Measurements from ENCODE around the gene CHRDL2.

The CHRDL2 gene

DNA sequence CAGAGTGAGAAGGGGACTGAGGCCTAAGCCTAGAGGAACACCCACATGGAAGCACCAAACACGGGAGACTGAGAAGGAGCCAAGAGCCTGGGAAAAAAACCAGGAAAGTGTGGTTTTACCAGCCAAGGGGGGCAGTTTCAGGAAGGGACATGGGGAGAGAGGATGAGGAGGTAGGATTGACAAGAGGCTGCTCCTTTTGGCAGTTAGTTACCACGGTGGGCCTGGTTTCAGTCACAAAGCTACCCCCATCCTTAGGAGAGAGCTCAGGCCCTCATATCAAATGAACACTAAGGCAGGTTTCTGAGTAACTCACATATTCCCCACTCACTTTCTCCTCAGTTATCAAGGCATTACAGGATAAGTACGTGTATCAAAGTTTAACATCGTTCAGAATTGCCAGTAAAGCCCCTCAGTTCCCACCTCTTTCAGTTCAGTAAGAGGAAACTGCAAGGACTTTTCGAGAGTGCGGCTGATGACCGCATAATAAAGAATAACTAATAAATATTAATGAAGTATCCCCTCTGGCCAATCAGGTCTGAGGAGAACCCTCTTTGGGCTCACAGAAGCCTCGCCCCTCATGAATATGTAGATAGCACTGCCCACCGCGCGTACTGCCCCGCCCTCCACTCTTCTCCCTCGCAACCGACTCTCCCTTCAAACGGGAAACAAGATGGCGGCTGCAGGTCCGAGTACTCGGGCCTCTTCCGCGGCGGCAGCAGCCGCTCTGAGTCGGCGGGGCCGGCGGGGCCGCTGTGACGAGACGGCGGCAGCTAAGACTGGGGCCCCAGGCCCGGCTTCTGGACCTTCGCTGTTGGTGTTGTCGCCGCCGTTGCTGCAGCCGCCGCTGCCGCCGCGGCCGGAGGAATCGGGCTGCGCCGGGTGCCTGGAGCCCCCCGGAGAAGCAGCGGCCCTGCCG, 17.2 kb upstream of the CHRDL2 start, which contains the start of gene RNF169:
RNF169 (plus strand) TSS at position 639 of the 916 bp plus-strand sequence; CDS start at position 671, 32 bp downstream.
- peak; percentile 41 for DNase-seq

DNA sequence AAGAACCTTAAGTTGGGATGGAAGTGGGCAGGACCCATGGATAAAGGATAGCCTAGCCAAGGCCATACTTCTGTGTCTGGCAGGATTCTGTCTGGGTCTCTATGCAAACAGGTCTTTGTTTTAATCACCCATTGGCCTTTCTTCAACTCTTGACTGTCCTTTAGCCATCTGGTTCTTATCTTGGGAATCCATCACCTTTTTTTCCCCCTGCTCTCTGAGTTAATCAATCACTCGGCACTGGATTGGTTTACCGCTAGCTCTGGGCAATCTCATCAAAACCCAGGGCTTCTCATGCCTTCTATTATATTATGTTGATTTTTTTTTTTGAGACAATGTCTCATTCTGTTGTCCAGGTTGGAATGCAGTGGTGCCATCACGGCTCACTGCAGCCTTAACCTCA, 15.6 kb upstream of the CHRDL2 start:
- DNase-seq = no peak

DNA sequence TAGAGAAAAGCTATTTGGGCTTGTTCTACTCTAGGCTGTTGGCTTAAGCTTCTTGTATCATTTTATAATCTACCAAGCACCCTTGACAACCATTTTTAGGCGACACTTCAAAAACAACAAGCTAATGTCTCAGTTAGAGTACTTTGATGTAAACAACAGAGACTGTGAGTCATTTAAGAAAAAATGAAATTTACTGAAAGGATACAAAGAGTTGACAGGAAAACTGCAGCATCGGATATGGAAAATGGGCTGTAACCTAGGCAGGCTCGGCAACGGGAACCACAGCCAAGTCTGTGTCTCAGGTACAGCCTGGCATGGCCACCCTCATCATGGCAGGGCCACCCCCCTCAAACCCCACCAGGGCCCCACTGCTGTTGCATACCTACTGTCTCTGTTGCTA, 13.1 kb upstream of the CHRDL2 start:
- no peak for DNase-seq

DNA sequence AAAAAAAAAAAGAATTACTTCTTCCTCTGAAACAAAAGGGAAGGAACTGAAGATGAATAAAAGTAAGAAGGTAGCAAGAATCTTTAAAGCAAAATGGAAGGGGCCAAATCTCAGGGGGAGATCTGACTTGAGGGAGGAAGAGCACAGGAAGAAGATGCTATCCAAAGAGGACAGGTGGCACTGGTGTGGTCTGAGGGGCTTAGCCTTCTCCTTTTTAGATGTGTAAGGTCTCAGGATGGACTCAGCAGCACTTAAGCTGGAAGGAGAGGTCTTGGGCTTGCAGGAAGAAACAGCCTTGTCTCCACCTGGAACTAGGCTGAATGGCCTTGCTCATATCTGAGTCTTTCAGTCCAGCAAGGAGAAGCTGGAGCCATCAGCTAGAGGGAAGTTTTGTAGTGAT, 12.4 kb upstream of the CHRDL2 start:
- DNase-seq = no peak

DNA sequence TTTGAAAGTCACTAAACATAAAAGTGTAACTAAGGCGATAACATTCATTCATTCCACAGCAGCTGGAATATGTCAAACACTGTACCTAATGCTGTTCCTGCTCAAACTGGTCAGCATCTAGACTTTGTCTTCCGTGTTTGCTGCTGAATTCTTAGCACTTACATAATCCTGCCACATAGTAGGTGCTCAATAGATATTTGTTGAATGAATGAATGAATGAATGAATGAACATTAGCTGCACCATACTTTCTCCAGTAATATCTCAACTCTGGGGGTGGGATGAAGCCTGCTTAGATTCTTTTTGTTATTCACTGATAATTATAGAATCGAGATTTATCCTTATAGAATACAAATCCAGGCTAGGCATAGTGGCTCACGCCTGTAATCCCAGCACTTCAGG, 10.8 kb upstream of the CHRDL2 start:
- DNase-seq = no peak

DNA sequence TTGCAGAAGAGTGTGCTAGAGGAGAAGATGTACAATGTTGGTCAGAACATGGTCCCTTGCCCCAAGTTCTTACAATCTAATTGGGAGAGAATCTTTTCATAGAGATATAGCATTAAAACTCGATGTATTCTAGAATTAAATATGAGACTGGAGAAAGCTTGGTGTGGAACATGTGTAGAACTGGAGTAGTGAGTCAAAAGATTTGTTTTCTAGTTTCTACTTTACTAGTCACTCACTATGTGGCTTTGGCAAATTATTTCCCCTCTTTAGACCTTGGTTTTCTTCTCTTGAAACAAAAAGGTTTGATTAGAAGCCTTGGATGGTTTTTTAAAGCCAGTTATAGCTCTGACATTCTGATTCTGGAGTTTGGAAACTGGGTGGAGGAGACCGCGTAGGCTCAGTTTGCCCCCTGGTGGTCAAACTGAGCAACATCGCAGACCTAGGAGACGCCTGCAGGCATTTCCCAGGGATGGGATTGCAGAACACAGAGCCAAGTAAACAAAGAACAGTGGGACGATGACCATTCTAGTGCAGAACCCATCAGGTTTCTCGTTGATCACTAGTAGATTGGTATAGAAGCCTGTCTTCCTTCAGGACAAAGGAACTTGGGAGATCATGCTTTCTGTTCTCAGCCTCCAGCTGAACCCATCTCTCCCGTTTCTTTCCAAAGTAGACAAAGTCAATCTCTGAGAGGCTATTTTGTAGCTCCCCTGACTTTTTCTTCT, 8.5 kb upstream of the CHRDL2 start:
- no peak for DNase-seq

DNA sequence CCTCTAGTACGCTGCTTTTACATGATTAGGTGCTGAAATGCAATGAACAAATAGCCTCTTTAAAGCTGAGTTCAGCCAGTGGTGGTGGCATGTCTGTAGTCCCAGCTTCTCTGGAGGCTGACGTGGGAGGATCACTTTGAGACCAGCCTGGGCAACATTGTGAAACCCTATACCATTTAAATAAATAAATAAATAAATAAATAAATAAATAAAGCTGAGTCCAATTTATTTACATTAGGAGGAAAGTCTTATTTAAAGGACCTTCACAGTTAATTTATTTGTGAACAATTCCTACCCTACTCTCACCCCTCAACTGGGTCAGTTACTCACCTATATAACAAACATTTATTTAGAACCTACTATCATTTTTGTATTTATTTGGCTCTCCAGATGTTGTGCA, 4.8 kb upstream of the CHRDL2 start:
- DNase-seq = no peak

DNA sequence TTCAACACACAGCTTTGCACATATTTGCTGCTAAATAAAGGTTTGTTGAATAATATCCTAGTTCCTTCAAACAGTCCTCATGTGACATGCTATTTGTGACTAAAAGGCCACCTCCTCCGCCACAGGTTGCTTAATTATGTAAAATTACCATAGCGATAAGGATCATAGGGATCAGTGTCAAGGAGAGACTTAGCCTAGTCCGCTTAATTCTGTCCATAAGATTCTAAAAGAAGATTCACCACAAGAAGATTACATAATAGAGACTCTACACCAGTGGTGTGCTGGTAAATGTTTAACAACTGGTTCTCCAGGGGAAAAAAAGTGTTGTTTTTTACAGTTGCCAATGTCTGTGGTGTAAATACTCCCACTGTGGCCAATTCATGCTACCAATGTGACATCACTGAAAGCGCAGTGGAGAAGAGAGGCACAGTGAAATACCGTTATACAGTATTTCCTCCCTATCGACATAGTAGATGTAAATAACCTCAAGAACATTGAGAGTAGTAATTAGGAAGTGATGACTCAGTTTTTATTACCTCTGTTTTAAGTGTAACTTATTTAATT, 4.2 kb upstream of the CHRDL2 start:
- no peak for DNase-seq

DNA sequence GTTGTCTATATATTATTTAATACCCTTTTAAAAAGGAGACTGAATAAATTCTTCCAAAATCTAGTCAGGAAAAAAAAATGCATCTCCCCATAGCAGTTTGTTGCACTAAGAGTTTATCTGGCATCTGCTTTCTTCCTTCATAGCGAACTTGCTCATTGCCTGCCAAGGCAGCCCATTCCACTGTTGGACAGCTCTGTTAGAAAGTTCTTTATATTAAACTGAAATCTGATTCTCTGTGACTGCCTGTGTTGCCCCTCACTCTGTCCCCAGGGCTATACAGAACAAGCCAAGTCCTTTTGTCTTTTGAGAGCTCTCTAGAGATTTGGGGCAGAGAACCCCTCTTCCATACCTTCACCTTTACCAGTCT, 3.3 kb upstream of the CHRDL2 start:
- DNase-seq = no peak

DNA sequence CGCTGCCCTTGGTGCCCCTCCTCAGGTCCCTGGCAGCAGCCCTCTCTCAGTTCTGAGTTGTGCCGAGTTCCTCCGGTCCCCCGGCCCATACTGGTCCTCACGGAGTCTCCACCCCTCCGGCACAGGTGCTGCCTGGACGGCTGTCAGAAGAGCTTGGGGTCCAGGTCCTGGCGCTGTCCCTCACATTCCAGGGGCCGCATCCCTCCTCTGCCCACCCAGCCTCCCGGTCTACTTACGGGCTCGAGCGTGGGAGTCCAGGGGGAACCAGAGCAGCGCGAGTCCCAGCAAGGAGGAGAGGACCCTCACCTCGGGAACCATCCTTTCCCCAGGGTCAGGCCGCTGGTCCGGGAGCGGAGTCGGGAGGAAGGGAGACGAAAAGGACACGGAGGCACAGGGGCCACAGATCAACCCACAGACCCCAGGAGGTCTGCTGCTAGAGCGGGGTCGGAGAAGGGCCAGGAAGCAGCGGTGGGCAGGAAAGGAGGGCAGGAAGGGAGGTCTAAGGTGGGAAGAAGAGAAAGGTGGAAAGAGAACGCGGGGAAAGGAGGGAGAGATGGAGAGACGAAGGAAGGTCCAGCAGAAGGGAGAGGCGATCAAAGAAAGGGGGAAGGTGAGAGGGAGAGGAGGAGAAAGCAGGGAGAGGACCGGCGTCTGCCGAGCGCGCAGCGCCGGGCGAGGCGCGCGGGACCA, 510 bp downstream of the CHRDL2 start:
- no peak for DNase-seq

DNA sequence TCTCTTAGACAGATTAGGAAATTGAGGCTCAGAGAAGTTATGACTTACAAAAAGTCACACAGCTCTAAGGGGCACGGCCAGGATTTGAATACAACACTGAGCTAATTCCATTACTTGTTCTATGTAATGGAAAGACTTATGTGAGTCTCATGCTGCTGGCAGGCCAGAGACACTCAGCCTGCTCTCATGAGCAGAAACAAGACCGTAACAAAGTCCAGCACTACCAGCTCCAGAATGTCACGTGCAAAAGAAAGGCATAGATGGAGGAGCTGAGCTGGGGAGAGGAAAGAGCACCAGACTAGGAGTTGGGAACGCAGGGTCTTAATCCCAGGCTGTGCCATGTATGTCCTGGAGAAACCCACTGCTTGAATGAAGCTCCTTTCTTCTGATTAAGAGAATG, 1.8 kb downstream of the CHRDL2 start:
- DNase-seq = no peak

DNA sequence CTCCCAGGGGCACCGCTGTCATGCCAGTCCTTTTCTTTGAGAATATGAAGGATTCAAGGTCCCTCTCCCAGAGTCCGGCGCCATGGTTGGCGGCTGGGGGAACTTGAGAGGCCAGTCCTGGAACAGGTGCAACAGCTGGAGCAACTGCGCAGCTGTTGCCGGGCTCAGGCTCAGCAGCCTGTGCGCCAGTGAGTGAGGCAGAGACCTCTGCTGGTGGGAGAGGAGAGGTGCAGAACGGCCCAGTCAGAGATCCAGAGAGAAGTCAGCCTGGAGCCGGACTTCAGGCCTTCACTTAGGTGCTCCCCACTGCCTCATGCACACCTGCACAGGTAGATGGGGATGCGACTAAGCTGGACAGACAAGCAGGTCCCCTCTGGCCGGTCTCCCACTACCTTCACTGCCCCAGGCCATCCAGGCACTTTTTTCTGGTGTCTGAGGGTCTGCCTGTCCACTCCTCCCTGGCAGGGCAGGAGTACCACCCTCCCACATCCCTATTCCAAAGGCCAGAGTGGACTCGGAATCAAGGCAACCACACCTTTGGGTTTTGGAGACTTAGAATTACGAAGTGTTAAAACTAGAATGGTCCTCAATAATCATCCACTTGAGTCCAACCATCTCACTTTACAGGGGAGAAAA, 4.6 kb downstream of the CHRDL2 start:
- peak; percentile 15 for DNase-seq

DNA sequence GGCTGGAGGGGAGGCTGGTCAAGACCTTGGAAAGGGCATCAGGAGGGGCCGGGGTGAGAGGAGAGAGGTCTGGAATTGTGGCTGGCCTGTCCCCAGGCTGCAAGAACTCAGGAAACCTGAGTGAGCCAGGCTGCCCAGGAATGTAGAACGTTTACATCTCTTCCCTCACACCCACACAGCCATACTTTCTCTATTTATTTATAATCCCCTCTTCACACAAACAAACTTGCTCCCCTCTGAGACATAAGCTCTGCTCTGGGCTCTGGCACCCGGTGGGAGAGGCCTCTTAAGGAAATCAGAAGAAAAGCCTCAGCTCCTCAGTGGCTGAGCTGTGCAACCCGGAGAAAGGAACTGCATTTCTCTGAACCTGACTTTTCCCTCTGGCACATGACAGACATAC, 5.5 kb downstream of the CHRDL2 start:
- DNase-seq = no peak

DNA sequence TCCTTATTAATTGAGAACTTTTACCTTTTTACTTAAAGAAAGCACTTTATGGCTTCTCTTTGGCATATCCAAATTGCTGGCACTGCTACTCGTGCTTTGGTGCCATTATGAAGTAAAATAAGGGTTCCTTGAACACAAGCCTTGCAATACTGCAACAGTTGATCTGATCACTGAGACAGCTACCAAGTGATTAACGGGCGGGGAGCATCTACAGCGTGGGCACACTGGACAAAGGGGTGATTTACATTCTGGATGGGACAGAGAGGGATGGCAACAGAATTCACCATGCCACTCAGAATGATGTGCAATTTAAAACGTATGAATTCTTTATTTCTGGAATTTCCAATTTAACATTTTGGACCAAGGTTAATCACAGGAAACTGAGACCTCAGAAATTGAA, 7.7 kb downstream of the CHRDL2 start:
- DNase-seq = no peak

DNA sequence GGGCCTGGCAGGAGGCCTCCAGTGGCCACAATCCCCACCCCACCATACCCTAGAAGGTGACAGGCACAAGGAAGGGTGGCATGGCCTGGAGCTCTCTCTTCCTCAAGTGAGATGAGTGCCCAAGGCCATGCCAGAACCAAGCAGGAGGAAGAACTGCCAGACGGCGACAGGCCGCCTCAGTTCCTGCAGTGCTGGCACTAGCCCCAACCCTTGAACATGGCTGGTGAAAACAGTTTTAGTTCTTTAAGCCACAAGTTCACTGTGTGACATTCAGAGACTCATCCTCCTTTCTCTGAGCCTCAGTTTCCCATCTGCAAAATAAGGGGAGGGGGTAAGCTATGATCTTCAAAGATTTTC, 9.8 kb downstream of the CHRDL2 start:
- no peak for DNase-seq

DNA sequence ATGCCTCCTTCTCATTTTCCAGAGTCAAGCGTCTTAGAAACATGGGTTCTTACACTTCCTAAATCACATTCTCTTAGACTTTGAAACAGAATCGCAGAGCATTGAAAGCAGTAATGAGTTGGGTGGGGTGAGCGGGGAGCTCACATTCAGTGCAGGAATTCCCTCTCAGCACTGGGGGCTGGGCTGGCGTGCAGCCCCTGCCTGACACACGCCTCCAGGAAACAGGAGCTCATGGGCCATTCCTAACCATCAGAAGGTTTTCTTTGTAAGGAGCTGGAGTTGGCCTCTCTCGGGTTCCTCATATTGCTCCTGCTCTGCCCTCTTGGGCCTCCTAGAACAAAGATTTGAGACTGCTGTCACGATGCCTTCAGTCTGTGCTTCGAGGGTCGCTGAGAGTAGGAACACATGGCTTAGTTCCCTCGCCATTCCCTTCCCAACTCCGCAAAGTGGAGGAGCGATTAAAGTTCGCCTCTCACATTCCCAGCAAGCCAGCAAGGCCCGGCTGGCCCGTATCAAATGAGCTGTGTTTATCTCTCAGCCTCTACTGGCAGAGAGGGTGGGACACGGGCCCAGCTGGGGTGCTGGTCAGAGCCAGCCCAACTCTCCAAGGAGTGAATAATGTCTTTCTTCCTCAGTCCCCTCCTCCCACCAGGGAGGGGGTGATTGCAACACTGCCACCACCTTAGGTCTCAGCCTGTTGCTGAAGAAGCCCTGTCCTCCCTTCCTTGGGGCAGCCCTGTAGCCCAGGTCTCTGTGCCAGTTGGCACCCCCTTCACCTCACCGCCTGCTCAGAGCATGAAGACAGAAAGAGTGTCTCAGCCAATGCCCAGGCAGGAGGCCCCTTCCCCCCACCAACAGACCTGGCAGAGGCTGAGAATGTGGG, 10.4 kb downstream of the CHRDL2 start:
- no peak for DNase-seq

DNA sequence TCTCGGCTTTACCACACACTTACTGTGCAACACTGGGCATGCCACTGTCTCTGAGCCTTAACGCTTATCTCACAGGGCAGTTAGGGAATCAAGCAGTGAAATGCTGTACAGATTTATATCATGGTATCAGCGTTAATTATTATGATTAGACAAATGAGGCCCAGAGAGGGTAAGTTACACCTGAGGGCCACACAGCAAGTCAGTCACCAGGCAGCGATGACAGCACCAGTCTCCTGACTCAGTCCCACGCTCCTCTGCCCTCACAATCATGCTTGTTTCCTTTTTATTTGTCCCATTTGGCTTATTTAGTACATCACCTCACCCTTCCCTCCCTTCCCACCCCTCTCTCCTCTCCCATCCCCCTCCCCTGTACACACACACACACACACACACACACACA, 12.2 kb downstream of the CHRDL2 start:
- DNase-seq = no peak

DNA sequence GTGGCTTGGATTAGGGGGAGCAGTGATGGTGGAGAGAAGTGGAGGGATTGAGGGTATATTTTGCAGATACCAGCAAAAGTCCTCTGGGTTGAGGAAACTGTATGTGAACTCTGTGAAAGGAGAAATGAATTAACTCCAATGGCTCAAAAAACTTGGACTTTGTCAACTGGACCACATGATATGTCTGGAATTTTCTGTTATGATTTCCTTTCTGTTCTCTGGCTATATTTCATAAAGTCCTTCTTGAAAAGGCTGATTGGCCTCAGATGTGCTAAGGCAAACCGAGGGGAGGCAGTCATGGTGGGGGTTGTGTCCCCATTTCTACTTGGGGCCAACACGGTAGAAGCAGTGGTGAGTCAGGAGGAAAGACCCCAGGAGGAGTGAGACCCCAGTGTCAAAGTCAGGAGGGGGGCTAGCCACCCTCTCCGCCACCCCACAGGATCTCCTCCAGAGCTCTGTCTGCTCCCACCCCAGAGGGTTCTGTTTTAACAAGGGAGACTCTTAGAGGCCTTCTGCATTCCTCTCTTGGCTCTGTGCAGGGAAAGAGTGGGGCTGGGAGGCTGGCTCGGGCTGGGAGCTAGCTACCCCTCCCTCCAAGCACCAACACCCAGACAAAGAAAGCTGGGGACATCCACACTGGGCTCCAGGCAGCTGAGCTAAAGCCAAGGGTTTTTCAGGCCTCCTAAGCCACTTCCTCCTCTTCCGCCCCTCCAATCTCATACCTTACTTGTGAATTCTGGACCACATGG, 13.8 kb downstream of the CHRDL2 start:
- DNase-seq = no peak

DNA sequence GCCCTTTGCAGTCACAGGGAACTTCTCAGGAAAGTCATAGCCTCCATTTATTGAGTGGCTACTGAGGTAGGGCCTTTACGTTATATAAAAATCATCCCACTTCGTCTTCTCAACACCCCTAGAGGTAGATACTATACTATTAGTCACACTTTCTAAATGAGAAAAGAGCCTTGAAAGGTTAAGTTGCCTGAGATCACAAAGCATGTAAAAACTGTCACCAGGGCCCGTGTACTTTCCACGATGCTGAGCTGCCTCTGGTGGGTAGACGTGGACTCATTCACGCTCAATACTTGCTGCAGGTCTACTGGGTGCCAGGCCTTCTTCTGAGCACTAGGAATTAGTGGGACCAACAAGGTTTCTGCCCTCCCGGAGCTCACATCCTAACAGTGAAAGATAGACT, 16.3 kb downstream of the CHRDL2 start:
- DNase-seq = no peak

DNA sequence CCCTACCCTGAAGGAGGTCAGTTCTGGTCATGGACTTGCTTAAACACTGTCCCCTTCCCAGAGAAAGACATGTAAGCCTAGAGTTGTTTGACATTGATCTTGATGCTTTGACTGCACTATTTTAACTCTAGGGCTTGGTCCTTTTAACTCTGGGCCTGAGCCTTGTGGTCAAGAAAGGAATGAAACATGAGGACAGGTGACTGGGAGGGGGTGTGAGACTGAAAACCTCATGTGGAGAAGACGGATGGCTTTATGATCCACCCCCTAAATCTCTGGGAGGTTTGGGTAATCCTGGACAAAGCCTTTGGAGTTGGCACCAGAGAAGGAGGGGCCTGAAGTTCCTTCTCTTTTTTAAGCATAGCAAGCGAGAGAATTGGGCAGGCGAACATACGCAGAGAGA, 17.5 kb downstream of the CHRDL2 start:
- no peak for DNase-seq

DNA sequence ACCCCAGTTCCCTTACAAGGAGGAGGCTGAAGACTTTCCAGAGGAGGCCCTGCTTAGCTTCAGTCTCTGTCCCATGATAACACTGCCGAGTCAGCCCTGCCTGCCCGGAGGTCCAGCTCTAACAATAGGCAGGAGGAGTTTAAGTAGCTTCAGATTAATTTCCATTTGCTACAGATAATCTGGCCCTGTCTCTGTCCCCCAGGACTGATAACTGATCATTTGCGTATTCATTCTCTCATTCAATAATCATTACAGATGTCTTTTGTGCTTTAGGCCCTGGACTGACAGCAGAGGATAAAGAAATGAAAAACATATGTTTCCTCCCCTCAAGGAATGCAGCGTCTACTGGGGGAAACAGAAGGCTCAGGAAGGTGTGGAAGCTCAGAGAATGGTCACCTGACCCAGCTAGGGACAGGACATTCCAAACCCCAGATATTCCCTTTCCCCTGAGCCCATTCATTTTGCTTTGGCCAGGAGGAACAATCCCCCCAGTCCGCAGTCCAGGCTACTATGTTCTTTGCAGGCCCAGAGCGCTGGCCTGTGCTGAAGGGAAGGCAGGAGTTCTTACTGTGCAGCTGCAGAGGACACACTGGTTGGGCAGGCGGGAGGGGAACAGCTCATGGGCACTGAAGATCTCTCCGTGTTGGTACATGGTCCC, 20.8 kb downstream of the CHRDL2 start:
- no peak for DNase-seq
